Measurements from ENCODE around the gene KCTD12. TPM values are rescaled to one million over a fixed set of nuclear protein-coding genes. Genes with fewer than 3 reads are reported as not detected.

KCTD12 gene
- total and polyA plus RNA-seq, 2 donors (not counting 1 experiment from before 2014, with no cell fraction given): 9.9 to 35.3 TPM

DNA sequence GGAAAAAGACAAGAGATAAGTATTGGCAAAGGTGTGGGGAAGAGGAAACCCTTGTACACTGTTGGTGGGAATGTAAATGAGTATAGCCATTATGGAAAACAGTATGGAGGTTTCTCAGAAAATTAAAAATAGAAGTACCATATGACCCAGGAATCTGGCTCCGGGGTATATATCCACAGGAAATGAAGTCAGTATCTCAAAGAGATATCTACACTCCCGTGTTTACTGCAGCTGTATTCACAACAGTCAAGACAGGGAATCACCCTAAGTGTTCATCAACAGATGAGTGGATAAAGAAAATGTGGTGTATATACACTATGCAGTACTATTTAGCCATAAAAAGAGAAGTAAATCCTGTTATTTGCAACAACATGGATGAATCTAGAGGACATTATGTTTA lies 13.5 kb downstream of the KCTD12 start:
- Histone ChIP-seq H3K9ac (ENCODE audit: insufficient read depth, low read length) (no peak overlapping the region), H3K27ac (ENCODE audit: insufficient read depth, low read length) (no peak overlapping the region), H3K79me2 (ENCODE audit: control insufficient read depth, insufficient read depth, low read length) (no peaks in the 10 kb centered on the region), H3K4me3 (replicated peaks in 1 of 4; ENCODE audit: control extremely low read depth in 1 of 4, insufficient read depth in 1 of 4, low read depth in 3 of 4, low read length in 4 of 4) (no peak overlapping the region), H2AFZ (ENCODE audit: low read length) (no peak overlapping the region), H3K36me3 (ENCODE audit: control insufficient read depth, insufficient read depth, low read length) (no peaks in the 10 kb centered on the region), H4K20me1 (ENCODE audit: control insufficient read depth, extremely low read depth, insufficient read depth, low read length) (no peaks in the 10 kb centered on the region), H3K9me3 (ENCODE audit: control insufficient read depth, insufficient read depth, low read depth, low read length) (no peaks in the 10 kb centered on the region), H3K4me2 (ENCODE audit: extremely low read depth, insufficient read depth, low read length) (no peak overlapping the region), H3K27me3 (ENCODE audit: control insufficient read depth, insufficient read depth, low read length) (no peaks in the 10 kb centered on the region), H3K4me1 (ENCODE audit: control insufficient read depth, extremely low read depth, insufficient read depth, low read length) (no peaks in the 10 kb centered on the region)
- no peak for TF ChIP-seq EZH2 (IDR thresholded peaks at IDR 0.05; ENCODE audit: low read length, missing control alignments)
- TF ChIP-seq, protein P1, sequence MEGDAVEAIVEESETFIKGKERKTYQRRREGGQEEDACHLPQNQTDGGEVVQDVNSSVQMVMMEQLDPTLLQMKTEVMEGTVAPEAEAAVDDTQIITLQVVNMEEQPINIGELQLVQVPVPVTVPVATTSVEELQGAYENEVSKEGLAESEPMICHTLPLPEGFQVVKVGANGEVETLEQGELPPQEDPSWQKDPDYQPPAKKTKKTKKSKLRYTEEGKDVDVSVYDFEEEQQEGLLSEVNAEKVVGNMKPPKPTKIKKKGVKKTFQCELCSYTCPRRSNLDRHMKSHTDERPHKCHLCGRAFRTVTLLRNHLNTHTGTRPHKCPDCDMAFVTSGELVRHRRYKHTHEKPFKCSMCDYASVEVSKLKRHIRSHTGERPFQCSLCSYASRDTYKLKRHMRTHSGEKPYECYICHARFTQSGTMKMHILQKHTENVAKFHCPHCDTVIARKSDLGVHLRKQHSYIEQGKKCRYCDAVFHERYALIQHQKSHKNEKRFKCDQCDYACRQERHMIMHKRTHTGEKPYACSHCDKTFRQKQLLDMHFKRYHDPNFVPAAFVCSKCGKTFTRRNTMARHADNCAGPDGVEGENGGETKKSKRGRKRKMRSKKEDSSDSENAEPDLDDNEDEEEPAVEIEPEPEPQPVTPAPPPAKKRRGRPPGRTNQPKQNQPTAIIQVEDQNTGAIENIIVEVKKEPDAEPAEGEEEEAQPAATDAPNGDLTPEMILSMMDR (conservative IDR thresholded peaks at IDR 0.05 in 1 of 2, IDR thresholded peaks at IDR 0.05 in 1 of 2; ENCODE audit: low read depth in 1 of 2, low read length in 2 of 2): no peak
- no peak for DNase-seq (ENCODE audit: low read depth in 2 of 2)

DNA sequence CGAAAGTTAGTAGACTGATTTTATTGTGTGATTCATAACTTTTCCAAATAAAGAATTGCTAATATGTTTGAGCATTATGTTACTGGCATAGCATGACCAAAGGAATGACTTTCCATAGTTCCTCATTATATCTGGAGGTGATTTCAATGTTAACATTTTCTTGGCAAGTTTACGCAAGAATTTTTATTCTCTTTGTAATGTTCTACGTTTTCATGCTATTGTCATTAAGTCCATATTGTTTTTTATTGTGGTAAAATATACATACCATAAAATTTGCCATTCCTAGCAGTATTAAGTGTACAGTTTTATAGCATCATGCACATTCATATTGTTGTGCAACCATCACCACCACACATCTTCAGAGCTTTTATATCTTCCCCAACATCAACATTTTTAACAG lies 14.8 kb downstream of the KCTD12 start:
- Histone ChIP-seq H3K79me2 (ENCODE audit: control insufficient read depth, insufficient read depth, low read length) (no peaks in the 10 kb centered on the region), H3K4me3 (replicated peaks in 1 of 4; ENCODE audit: control extremely low read depth in 1 of 4, insufficient read depth in 1 of 4, low read depth in 3 of 4, low read length in 4 of 4) (no peak overlapping the region), H2AFZ (ENCODE audit: low read length) (no peak overlapping the region), H4K20me1 (ENCODE audit: control insufficient read depth, extremely low read depth, insufficient read depth, low read length) (no peaks in the 10 kb centered on the region), H3K9ac (ENCODE audit: insufficient read depth, low read length) (no peak overlapping the region), H3K27me3 (ENCODE audit: control insufficient read depth, insufficient read depth, low read length) (no peaks in the 10 kb centered on the region), H3K36me3 (ENCODE audit: control insufficient read depth, insufficient read depth, low read length) (no peaks in the 10 kb centered on the region), H3K4me2 (ENCODE audit: extremely low read depth, insufficient read depth, low read length) (no peak overlapping the region), H3K4me1 (ENCODE audit: control insufficient read depth, extremely low read depth, insufficient read depth, low read length) (no peaks in the 10 kb centered on the region), H3K27ac (ENCODE audit: insufficient read depth, low read length) (no peak overlapping the region), H3K9me3 (ENCODE audit: control insufficient read depth, insufficient read depth, low read depth, low read length) (no peaks in the 10 kb centered on the region)
- no peak for DNase-seq (ENCODE audit: low read depth in 2 of 2)
- TF ChIP-seq, protein P1 (conservative IDR thresholded peaks at IDR 0.05 in 1 of 2, IDR thresholded peaks at IDR 0.05 in 1 of 2; ENCODE audit: low read depth in 1 of 2, low read length in 2 of 2): no peak
- TF ChIP-seq EZH2 (IDR thresholded peaks at IDR 0.05; ENCODE audit: low read length, missing control alignments): no peak

DNA sequence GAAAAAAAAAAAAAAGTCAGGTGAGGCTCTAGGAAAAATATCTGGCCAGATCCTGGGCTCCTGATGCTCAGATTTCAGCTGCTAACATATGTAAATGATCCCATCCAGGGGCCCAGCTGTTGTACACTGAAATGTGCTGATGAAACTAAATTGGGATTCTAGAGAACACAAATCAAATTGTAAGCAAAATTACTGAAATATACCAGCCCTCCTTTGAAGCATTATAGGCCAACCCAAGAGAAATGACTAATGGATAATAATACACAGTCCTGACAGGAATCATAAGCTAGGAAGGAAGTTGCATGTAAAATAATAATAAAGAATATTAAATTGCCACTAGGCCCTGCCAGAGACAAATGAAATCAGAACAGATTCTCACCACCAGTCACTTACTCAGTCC lies 17.8 kb downstream of the KCTD12 start:
- Histone ChIP-seq H3K36me3 (ENCODE audit: control insufficient read depth, insufficient read depth, low read length) (no peaks in the 10 kb centered on the region), H3K4me1 (ENCODE audit: control insufficient read depth, extremely low read depth, insufficient read depth, low read length) (no peaks in the 10 kb centered on the region), H3K27me3 (ENCODE audit: control insufficient read depth, insufficient read depth, low read length) (no peaks in the 10 kb centered on the region), H4K20me1 (ENCODE audit: control insufficient read depth, extremely low read depth, insufficient read depth, low read length) (no peaks in the 10 kb centered on the region), H3K9ac (ENCODE audit: insufficient read depth, low read length) (no peak overlapping the region), H3K27ac (ENCODE audit: insufficient read depth, low read length) (no peak overlapping the region), H3K9me3 (ENCODE audit: control insufficient read depth, insufficient read depth, low read depth, low read length) (no peaks in the 10 kb centered on the region), H2AFZ (ENCODE audit: low read length) (no peak overlapping the region), H3K4me3 (replicated peaks in 1 of 4; ENCODE audit: control extremely low read depth in 1 of 4, insufficient read depth in 1 of 4, low read depth in 3 of 4, low read length in 4 of 4) (no peak overlapping the region), H3K4me2 (ENCODE audit: extremely low read depth, insufficient read depth, low read length) (no peak overlapping the region), H3K79me2 (ENCODE audit: control insufficient read depth, insufficient read depth, low read length) (no peaks in the 10 kb centered on the region)
- no peak for TF ChIP-seq EZH2 (IDR thresholded peaks at IDR 0.05; ENCODE audit: low read length, missing control alignments)
- TF ChIP-seq, protein P1 (conservative IDR thresholded peaks at IDR 0.05 in 1 of 2, IDR thresholded peaks at IDR 0.05 in 1 of 2; ENCODE audit: low read depth in 1 of 2, low read length in 2 of 2): no peak
- DNase-seq (ENCODE audit: low read depth in 2 of 2): peak in 1 of 2 donors; percentile 47

Data from fibroblast of lung (primary cell).